Fibroblast of mammary gland (primary cell): ENCODE data around the gene FAAH2.

Experiments used
- DNase-seq: peaks from one replicate; pipeline ENCODE4 v3.0.0-alpha.2; 2010; ENCODE audit warnings: low read depth
- H3K4me3 ChIP-seq: 2 replicates; pipeline ENCODE4 v1.5.1; 2011; ENCODE audit warnings: low read depth, mild to moderate bottlenecking, low read length, moderate library complexity; ENCODE audit not compliant: control insufficient read depth
- CTCF ChIP-seq: conservative IDR thresholded peaks from 2 replicates; pipeline ENCODE4 v1.5.1; 2011; ENCODE audit warnings: low read depth, low read length, inconsistent platforms; ENCODE audit not compliant: control insufficient read depth, insufficient read depth

Gene FAAH2

GRCh38 chrX:57516491-57516890 lies 230.0 kb downstream of the FAAH2 start:
- H3K4me3 ChIP-seq, result no peak overlapping the region
- no peak for TF ChIP-seq CTCF

GRCh38 chrX:57519578-57520118 lies 233.1 kb downstream of the FAAH2 start:
- no peak for TF ChIP-seq CTCF
- no peak overlapping the region for H3K4me3 ChIP-seq
- DNase-seq, result no peak

More at GRCh38 chrX:57516491-57516890, 230.0 kb downstream of the FAAH2 start:
- DNase-seq, result no peak

GRCh38 chrX:57528670-57529255 lies 242.3 kb downstream of the FAAH2 start:
- no peak for DNase-seq
- peak; percentile 31 for TF ChIP-seq CTCF
- H3K4me3 ChIP-seq, result no peak overlapping the region
